Heart right ventricle (tissue), 16 donors: ENCODE measurements around the gene RNF157. TPM values are rescaled to one million over a fixed set of nuclear protein-coding genes. Genes with fewer than 3 reads are reported as not detected.

ENCODE experiments used
- ATAC-seq, 8 donors: fragments of 200-7000 bp; cut with Tn5 transposase; one replicate each; pipeline ENCODE4 v1.9.1; 2020; ENCODE audit warnings: mild to moderate bottlenecking in 8 of 8, moderate library complexity in 8 of 8, moderate number of reproducible peaks in 1 of 8
- DNase-seq, 2 donors: peaks; one replicate each; pipeline ENCODE4 v3.0.0-alpha.2; 2020
- H3K27ac ChIP-seq, 10 donors: fragments of 200-600 bp; sonication (generic) in 2 of 10; one replicate each; pipeline versions ENCODE4 v1.5.0 to v1.8.0; 2020 to 2022; ENCODE audit warnings: mild to moderate bottlenecking in 3 of 10
- H3K27me3 ChIP-seq, 7 donors: fragments of 200-600 bp; one replicate each; pipeline ENCODE4 v1.8.0; 2021 to 2022; ENCODE audit warnings: mild to moderate bottlenecking in 2 of 7
- H3K36me3 ChIP-seq, 9 donors: fragments of 200-600 bp; sonication (generic) in 1 of 9; one replicate each; pipeline versions ENCODE4 v1.5.0 to v1.8.0; 2020 to 2022; ENCODE audit warnings: mild to moderate bottlenecking in 2 of 9
- H3K4me1 ChIP-seq, 9 donors: fragments of 200-600 bp; sonication (generic) in 1 of 9; one replicate each; pipeline versions ENCODE4 v1.5.0 to v1.8.0; 2020 to 2022; ENCODE audit warnings: mild to moderate bottlenecking in 4 of 9
- H3K4me3 ChIP-seq, 10 donors: fragments of 200-600 bp; sonication (generic) in 2 of 10; one replicate each; pipeline versions ENCODE4 v1.5.0 to v1.8.0; 2020 to 2022; ENCODE audit warnings: mild to moderate bottlenecking in 7 of 10, moderate library complexity in 2 of 10
- H3K9me3 ChIP-seq, 11 donors: fragments of 200-600 bp in 10 of 11; sonication (generic) in 2 of 11; one replicate each; pipeline versions ENCODE4 v1.5.0 to v1.8.0; 2013 to 2022; ENCODE audit warnings: mild to moderate bottlenecking in 2 of 11, control low read depth in 1 of 11, moderate library complexity in 1 of 11
- CTCF ChIP-seq, 9 donors: fragments of 200-600 bp; sonication (generic) in 2 of 9; IDR thresholded peaks; one replicate each; pipeline versions ENCODE4 v1.5.0 to v1.8.0; 2021 to 2022; ENCODE audit warnings: antibody characterized with exemption in 9 of 9, mild to moderate bottlenecking in 5 of 9, moderate library complexity in 1 of 9
- WGBS, 2 donors: extraction: QIAGEN DNeasy Blood & Tissue Kit; methylation state at CpG; one replicate each; pipeline ENCODE4 v1.1.7; 2013; ENCODE audit warnings: inconsistent platforms in 1 of 2; 5-methylcytosine and 5-hydroxymethylcytosine counted together
- intact Hi-C, 10 donors: fragments of 100-400 bp; cut with DNase I; formaldehyde crosslinking; loops; one replicate each; pipeline versions ENCODE4 v1.11.1 to v1.14.2; 2022
- polyA plus RNA-seq, 2 donors: library from polyadenylated mRNA; stranded (reverse); fragments of 200-250 nt; gene quantifications; one replicate each; pipeline ENCODE4 v1.2.3, GENCODE V29; 2013
- total RNA-seq, 10 donors: library from RNA; stranded (reverse); fragmentation: NEBNext Ultra II Directional in 3 of 10; extraction: Animal tissue kit (Norgen Biotek cat#: 25700) in 3 of 10; gene quantifications; one replicate each; pipeline versions ENCODE4 v1.2.1 to v1.2.4, GENCODE V29; 2021 to 2023
- donor health status: Arrhythmogenic right ventricular cardiomyopathy.
- donor health status: ischemic (EF 13 %, LVEDD 7.1; RV severe dilation, severe dysfunction).
- donor health status: healthy with polysubstance abuse.
- donor health status: DM: no; HTN: yes; CAD: no.
- donor health status: DM: no; HTN: no; CAD: no.
- donor health status: ischemic (EF 25% LVEDD 6.9; RV normal size, moderate dysfunction).
- donor health status: ischemic (EF 25% LVEDD 5.7; RV mildly dilated, moderate dysfunction).
- donor health status: healthy.
- donor health status: DM: yes; HTN: yes; CAD: no.
- donor health status: Ischemic cardiomyopathy.
- donor health status: ischemic (EF 35%, LVEDD 5.7; RV mildly dilated, moderate dysfunction).
- donor health status: nonischemic (EF 11% LVEDD 7.7; RV severe dilation, severe dysfunction).
- donor health status: DM: yes; HTN: yes; CAD: no.
- donor health status: PGD.
- donor health status: ischemic (EF 29% LVEDD 5.4; RV normal size, mild dysfunction).
- donor health status: nonischemic (EF 23%, LVEDD 6.1; RV moderate dilation, normal function).

Gene RNF157
- total and polyA plus RNA-seq, 12 donors: 1.3 to 18.8 (median 3.4) TPM

GRCh38 chr17:76121932-76122430, 118.3 kb downstream of the RNF157 start:
- H3K27me3 ChIP-seq: no peaks in the 10 kb centered on the region
- no peaks in the 10 kb centered on the region for H3K9me3 ChIP-seq
- no peak for TF ChIP-seq CTCF (IDR thresholded peaks at IDR 0.05)
- intact Hi-C loops: loop anchor here (1.0 to 10.0 kb wide), 12 partner anchors 25 to 177 kb away; no protein-coding TSS in a partner anchor
- peak in 1 of 2 donors; percentile 31 for DNase-seq
- peak; percentile 25 to 63 (median 42) for ATAC-seq
- H3K36me3 ChIP-seq: no peaks in the 10 kb centered on the region
- peak overlapping the region in 4 of 10 donors; percentile 22 to 69 (median 42) for H3K27ac ChIP-seq
- H3K4me3 ChIP-seq: peak overlapping the region; percentile 25 to 55 (median 50)
- 31 to 33% methylated on average over 37 to 42 of the region's 42 CpGs for WGBS, 2 donors
- H3K4me1 ChIP-seq: peaks cover 0 to 14% (median 6%) of the 10 kb centered on the region in 9 donors

GRCh38 chr17:76120658-76121008, 119.7 kb downstream of the RNF157 start:
- intact Hi-C loops: loop anchor here (1.0 to 10.0 kb wide), 13 partner anchors 26 to 178 kb away; no protein-coding TSS in a partner anchor
- no peak for TF ChIP-seq CTCF (IDR thresholded peaks at IDR 0.05)
- Histone ChIP-seq H3K4me1 (peaks cover 0 to 14% (median 6%) of the 10 kb centered on the region in 9 donors), H3K27ac (no peak overlapping the region), H3K4me3 (no peak overlapping the region), H3K27me3 (no peaks in the 10 kb centered on the region), H3K9me3 (no peaks in the 10 kb centered on the region), H3K36me3 (no peaks in the 10 kb centered on the region)
- WGBS, 2 donors: 91 to 94% methylated on average over 5 of the region's 5 CpGs
- DNase-seq (no peak), ATAC-seq (no peak)

GRCh38 chr17:76119409-76120371, 120.6 kb downstream of the RNF157 start:
- WGBS, 2 donors: 83 to 85% methylated on average over 19 of the region's 19 CpGs
- DNase-seq (no peak), ATAC-seq (no peak)
- no peaks in the 10 kb centered on the region for H3K9me3 ChIP-seq
- intact Hi-C loops: loop anchor here in 9 of 10 donors (1.0 to 10.0 kb wide), 11 partner anchors 27 to 179 kb away; no protein-coding TSS in a partner anchor
- TF ChIP-seq CTCF (IDR thresholded peaks at IDR 0.05): no peak
- H3K27me3 ChIP-seq: no peaks in the 10 kb centered on the region
- H3K4me1 ChIP-seq: peaks cover 0 to 14% (median 6%) of the 10 kb centered on the region in 9 donors
- H3K36me3 ChIP-seq: no peaks in the 10 kb centered on the region
- no peak overlapping the region for H3K27ac ChIP-seq
- H3K4me3 ChIP-seq: no peak overlapping the region

- DNase-seq (no peak), ATAC-seq (no peak)
- Histone ChIP-seq H3K4me3 (no peak overlapping the region), H3K4me1 (no peaks in the 10 kb centered on the region), H3K9me3 (no peaks in the 10 kb centered on the region), H3K27me3 (no peaks in the 10 kb centered on the region), H3K27ac (no peak overlapping the region), H3K36me3 (no peaks in the 10 kb centered on the region)
- 88 to 90% methylated on average over 7 of the region's 7 CpGs for WGBS, 2 donors
- intact Hi-C loops: no loop called here
- no peak for TF ChIP-seq CTCF (IDR thresholded peaks at IDR 0.05)
Observed at GRCh38 chr17:76115138-76115754, 125.0 kb downstream of the RNF157 start.
